ENCODE measurements around the gene SLC17A1.

GRCh38 chr6:25830458-25830857 is 1.4 kb downstream of the SLC17A1 start:
- TF ChIP-seq CTCF (conservative IDR thresholded peaks at IDR 0.05; ENCODE audit: low read depth, low read length) (no peak), EZH2 (IDR thresholded peaks at IDR 0.05; ENCODE audit: borderline replicate concordance, low read depth, low read length, poor library complexity, severe bottlenecking) (no peak)
